CD4-positive, alpha-beta T cell treated with Interferon gamma for 1 hour (primary cell): Measurements from ENCODE around the gene DHODH.

Experiments
- DNase-seq: peaks from one replicate; pipeline ENCODE4 v3.0.0-alpha.2; 2020

Gene DHODH

GRCh38 chr16:72013888-72014581, 5.5 kb downstream of the DHODH start:
- DNase-seq: no peak

- no peak for DNase-seq
Observed at GRCh38 chr16:72014675-72015074, 6.1 kb downstream of the DHODH start.

- no peak for DNase-seq
Observed at GRCh38 chr16:72015124-72015523, 6.6 kb downstream of the DHODH start.

GRCh38 chr16:72018470-72018869, 9.9 kb downstream of the DHODH start:
- no peak for DNase-seq

GRCh38 chr16:72021043-72021442, 12.5 kb downstream of the DHODH start:
- DNase-seq: no peak

- no peak for DNase-seq
Observed at GRCh38 chr16:72022127-72022526, 13.6 kb downstream of the DHODH start.

GRCh38 chr16:72023962-72024361, 15.4 kb downstream of the DHODH start:
- DNase-seq: no peak

GRCh38 chr16:72024862-72025382, 16.4 kb downstream of the DHODH start:
- no peak for DNase-seq

- no peak for DNase-seq
Observed at GRCh38 chr16:72025404-72026114, 17.0 kb downstream of the DHODH start.

GRCh38 chr16:72027669-72028378, 19.3 kb downstream of the DHODH start:
- no peak for DNase-seq

GRCh38 chr16:72029567-72030271, 21.2 kb downstream of the DHODH start:
- no peak for DNase-seq

- DNase-seq: no peak
Observed at GRCh38 chr16:72033437-72033836, 24.9 kb downstream of the DHODH start.

- DNase-seq: no peak
Observed at GRCh38 chr16:72036098-72036497, 27.6 kb downstream of the DHODH start.

- no peak for DNase-seq
Observed at GRCh38 chr16:72042157-72042660, 33.7 kb downstream of the DHODH start.

GRCh38 chr16:72043058-72043457, 34.5 kb downstream of the DHODH start:
- DNase-seq: no peak

- DNase-seq: no peak
Observed at GRCh38 chr16:72043539-72043938, 35.0 kb downstream of the DHODH start.

GRCh38 chr16:72044296-72044695, 35.8 kb downstream of the DHODH start:
- no peak for DNase-seq

- DNase-seq: no peak
Observed at GRCh38 chr16:72044825-72045359, 36.3 kb downstream of the DHODH start.

GRCh38 chr16:72049110-72049509, 40.6 kb downstream of the DHODH start:
- DNase-seq: no peak

- no peak for DNase-seq
Observed at GRCh38 chr16:72050769-72051464, 42.4 kb downstream of the DHODH start.

- no peak for DNase-seq
Observed at GRCh38 chr16:72051818-72052217, 43.3 kb downstream of the DHODH start.
